Upper lobe of right lung (tissue), 1 donor: ENCODE results near the gene MAP2K5. TPM values are rescaled to one million over a fixed set of nuclear protein-coding genes. Genes with fewer than 3 reads are reported as not detected.

Source experiments
- ATAC-seq: fragments of 200-7000 bp; cut with Tn5 transposase; one replicate; pipeline ENCODE4 v1.9.1; 2020; ENCODE audit warnings: mild to moderate bottlenecking, moderate library complexity
- DNase-seq: peaks from one replicate; pipeline ENCODE4 v3.0.0-alpha.2; 2020
- H3K27ac ChIP-seq: fragments of 200-600 bp; one replicate; pipeline ENCODE4 v1.8.0; 2022
- H3K27me3 ChIP-seq: fragments of 200-600 bp; one replicate; pipeline ENCODE4 v1.8.0; 2022; ENCODE audit warnings: mild to moderate bottlenecking
- H3K36me3 ChIP-seq: fragments of 200-600 bp; one replicate; pipeline ENCODE4 v1.8.0; 2022
- H3K4me1 ChIP-seq: fragments of 200-600 bp; one replicate; pipeline ENCODE4 v1.8.0; 2022
- H3K4me3 ChIP-seq: fragments of 200-600 bp; one replicate; pipeline ENCODE4 v1.8.0; 2022; ENCODE audit warnings: mild to moderate bottlenecking
- H3K9me3 ChIP-seq: fragments of 200-600 bp; one replicate; pipeline ENCODE4 v1.8.0; 2022
- CTCF ChIP-seq: fragments of 200-600 bp; IDR thresholded peaks from one replicate; pipeline ENCODE4 v1.8.0; 2022; ENCODE audit warnings: antibody characterized with exemption
- intact Hi-C: fragments of 100-400 bp; cut with DNase I; formaldehyde crosslinking; loops from one replicate; pipeline ENCODE4 v1.11.0; 2022
- total RNA-seq: library from RNA; stranded (reverse); fragmentation: NEBNext Ultra II Directional; extraction: Animal tissue kit (Norgen Biotek cat#: 25700); gene quantifications from one replicate; pipeline ENCODE4 v1.2.1, GENCODE V29; 2021
- donor health status: DM: no; HTN: yes; CAD: no; lungs with severe emphysema.

Gene MAP2K5
- total RNA-seq, 1 donor from 2014 or later, result 18.3 TPM

- Histone ChIP-seq H3K9me3 (peaks cover 9% of the 10 kb centered on the region), H3K27me3 (no peaks in the 10 kb centered on the region), H3K36me3 (no peaks in the 10 kb centered on the region), H3K4me1 (no peaks in the 10 kb centered on the region), H3K27ac (no peak overlapping the region), H3K4me3 (no peak overlapping the region)
- no peak for ATAC-seq
- TF ChIP-seq CTCF, result no peak
- no peak for DNase-seq
- intact Hi-C loops, result no loop called here
Observed at GRCh38 chr15:67790610-67791319, 248.3 kb downstream of the MAP2K5 start.

GRCh38 chr15:67792250-67792942, 249.9 kb downstream of the MAP2K5 start:
- Histone ChIP-seq H3K36me3 (no peaks in the 10 kb centered on the region), H3K27ac (no peak overlapping the region), H3K4me3 (no peak overlapping the region), H3K27me3 (no peaks in the 10 kb centered on the region), H3K9me3 (peaks cover 9% of the 10 kb centered on the region), H3K4me1 (no peaks in the 10 kb centered on the region)
- intact Hi-C loops, result no loop called here
- ATAC-seq, result no peak
- DNase-seq, result no peak
- TF ChIP-seq CTCF, result no peak

- ATAC-seq, result no peak
Observed at GRCh38 chr15:67794832-67795574, 252.5 kb downstream of the MAP2K5 start.

GRCh38 chr15:67796196-67797127, 254.0 kb downstream of the MAP2K5 start:
- intact Hi-C loops, result no loop called here
- Histone ChIP-seq H3K36me3 (no peaks in the 10 kb centered on the region), H3K9me3 (peaks cover 9% of the 10 kb centered on the region), H3K4me1 (no peaks in the 10 kb centered on the region), H3K27me3 (no peaks in the 10 kb centered on the region), H3K27ac (no peak overlapping the region), H3K4me3 (no peak overlapping the region)
- ATAC-seq (no peak), DNase-seq (no peak)
- TF ChIP-seq CTCF, result no peak

More at GRCh38 chr15:67794832-67795574, 252.5 kb downstream of the MAP2K5 start:
- no peak for DNase-seq
- Histone ChIP-seq H3K4me3 (no peak overlapping the region), H3K27me3 (no peaks in the 10 kb centered on the region), H3K36me3 (no peaks in the 10 kb centered on the region), H3K9me3 (peaks cover 9% of the 10 kb centered on the region), H3K4me1 (no peaks in the 10 kb centered on the region), H3K27ac (no peak overlapping the region)
- no peak for TF ChIP-seq CTCF
- intact Hi-C loops, result no loop called here

GRCh38 chr15:67799801-67800205, 257.3 kb downstream of the MAP2K5 start:
- no peaks in the 10 kb centered on the region for H3K36me3 ChIP-seq
- ATAC-seq (no peak), DNase-seq (no peak)
- intact Hi-C loops, result no loop called here
- H3K9me3 ChIP-seq, result peaks cover 6% of the 10 kb centered on the region
- no peak overlapping the region for H3K4me3 ChIP-seq
- no peaks in the 10 kb centered on the region for H3K4me1 ChIP-seq
- no peaks in the 10 kb centered on the region for H3K27me3 ChIP-seq
- no peak for TF ChIP-seq CTCF
- no peak overlapping the region for H3K27ac ChIP-seq
